HEK293T (cell line): ENCODE results near the gene HTD2.

Experiments used
- ARNT ChIP-seq: fragments of 450-650 bp; IDR thresholded peaks from 2 replicates; pipeline ENCODE4 v1.6.1; 2017; ENCODE audit warnings: mild to moderate bottlenecking
- BHLHE40 ChIP-seq: fragments of 450-650 bp; IDR thresholded peaks from 2 replicates; pipeline ENCODE4 v1.6.1; 2016; ENCODE audit warnings: mild to moderate bottlenecking, moderate library complexity, borderline replicate concordance
- CTBP1 ChIP-seq: fragments of 450-650 bp; IDR thresholded peaks from 2 replicates; pipeline ENCODE4 v1.6.1; 2016; ENCODE audit warnings: borderline replicate concordance
- ELF4 ChIP-seq: fragments of 450-650 bp; IDR thresholded peaks from 2 replicates; pipeline ENCODE4 v1.6.1; 2017; ENCODE audit warnings: antibody characterized with exemption
- FOXA1 ChIP-seq: fragments of 450-650 bp; IDR thresholded peaks from 2 replicates; pipeline ENCODE4 v1.6.1; 2016; ENCODE audit warnings: mild to moderate bottlenecking
- FOXK2 ChIP-seq: fragments of 450-650 bp; IDR thresholded peaks from 2 replicates; pipeline ENCODE4 v1.6.1; 2016; ENCODE audit warnings: mild to moderate bottlenecking
- FOXM1 ChIP-seq: fragments of 450-650 bp; IDR thresholded peaks from 2 replicates; pipeline ENCODE4 v1.6.1; 2017; ENCODE audit warnings: mild to moderate bottlenecking, borderline replicate concordance
- HDGF ChIP-seq: fragments of 450-650 bp; IDR thresholded peaks from 2 replicates; pipeline ENCODE4 v1.6.1; 2017; ENCODE audit warnings: antibody characterized with exemption, borderline replicate concordance
- LEF1 ChIP-seq: fragments of 450-650 bp; IDR thresholded peaks from 2 replicates; pipeline ENCODE4 v1.6.1; 2017; ENCODE audit warnings: mild to moderate bottlenecking, borderline replicate concordance
- SP1 ChIP-seq: fragments of 450-650 bp; IDR thresholded peaks from 2 replicates; pipeline ENCODE4 v1.6.1; 2017
- SUZ12 ChIP-seq: fragments of 450-650 bp; IDR thresholded peaks from 2 replicates; pipeline ENCODE4 v1.6.1; 2016; ENCODE audit warnings: mild to moderate bottlenecking
- TARDBP ChIP-seq: fragments of 450-650 bp; IDR thresholded peaks from 2 replicates; pipeline ENCODE4 v1.6.1; 2016
- ZNF384 ChIP-seq: fragments of 450-650 bp; IDR thresholded peaks from 2 replicates; pipeline ENCODE4 v1.6.1; 2016
- TF ChIP-seq, protein P1 (sequence below): fragments of 450-650 bp; IDR thresholded peaks from 2 replicates; pipeline ENCODE4 v1.6.1; 2016

DNA sequence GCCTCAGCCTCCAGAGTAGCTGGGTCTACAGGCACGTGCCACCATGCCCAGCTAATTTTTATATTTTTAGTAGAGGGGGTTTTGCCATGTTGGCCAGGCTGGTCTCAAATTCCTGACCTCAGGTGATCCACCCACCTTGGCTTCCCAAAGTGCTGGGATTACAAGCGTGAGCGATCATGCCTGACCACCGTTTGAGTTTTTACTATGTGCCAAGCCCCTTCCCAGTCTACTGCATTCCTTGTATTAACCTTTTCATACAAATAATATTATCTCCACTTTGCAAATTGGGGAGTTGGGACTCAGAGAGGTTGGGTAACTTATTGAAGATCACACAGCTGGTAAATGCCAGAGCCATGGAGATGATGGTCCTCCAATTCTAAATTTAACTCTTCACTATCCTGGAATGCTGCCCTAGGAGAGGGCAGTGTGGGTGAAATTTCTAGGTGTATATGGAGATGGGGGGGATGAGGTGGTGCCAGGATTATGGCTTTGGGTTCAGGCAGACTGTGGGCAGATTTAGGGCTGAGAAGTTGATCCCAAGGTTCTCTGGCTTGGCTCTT is 25.4 kb downstream of the HTD2 start:
- TF ChIP-seq SP1 (no peak), BHLHE40 (no peak), SUZ12 (no peak), FOXA1 (no peak), LEF1 (no peak), ZNF384 (no peak), FOXM1 (no peak), HDGF (no peak), FOXK2 (no peak), TARDBP (no peak), ARNT (no peak), CTBP1 (no peak), ELF4 (no peak)
- TF ChIP-seq, protein P1, sequence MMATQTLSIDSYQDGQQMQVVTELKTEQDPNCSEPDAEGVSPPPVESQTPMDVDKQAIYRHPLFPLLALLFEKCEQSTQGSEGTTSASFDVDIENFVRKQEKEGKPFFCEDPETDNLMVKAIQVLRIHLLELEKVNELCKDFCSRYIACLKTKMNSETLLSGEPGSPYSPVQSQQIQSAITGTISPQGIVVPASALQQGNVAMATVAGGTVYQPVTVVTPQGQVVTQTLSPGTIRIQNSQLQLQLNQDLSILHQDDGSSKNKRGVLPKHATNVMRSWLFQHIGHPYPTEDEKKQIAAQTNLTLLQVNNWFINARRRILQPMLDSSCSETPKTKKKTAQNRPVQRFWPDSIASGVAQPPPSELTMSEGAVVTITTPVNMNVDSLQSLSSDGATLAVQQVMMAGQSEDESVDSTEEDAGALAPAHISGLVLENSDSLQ = no peak
